Stimulated activated CD4-positive, alpha-beta T cell treated with anti-CD3 and anti-CD28 coated beads, Interleukin-12 subunit alpha, Interleukin-12 subunit beta, amount 100 ng/mL, for 4 hours (primary cell): Measurements from ENCODE around the gene INO80.
"Not testable (repeated sequence)": the region's sequence is repeated elsewhere in the genome, so short reads cannot be mapped to it uniquely, and the experiment has no call there.

Source experiments
- DNase-seq: peaks from one replicate; pipeline ENCODE4 v3.0.0-alpha.2; 2020

The INO80 gene, protein sequence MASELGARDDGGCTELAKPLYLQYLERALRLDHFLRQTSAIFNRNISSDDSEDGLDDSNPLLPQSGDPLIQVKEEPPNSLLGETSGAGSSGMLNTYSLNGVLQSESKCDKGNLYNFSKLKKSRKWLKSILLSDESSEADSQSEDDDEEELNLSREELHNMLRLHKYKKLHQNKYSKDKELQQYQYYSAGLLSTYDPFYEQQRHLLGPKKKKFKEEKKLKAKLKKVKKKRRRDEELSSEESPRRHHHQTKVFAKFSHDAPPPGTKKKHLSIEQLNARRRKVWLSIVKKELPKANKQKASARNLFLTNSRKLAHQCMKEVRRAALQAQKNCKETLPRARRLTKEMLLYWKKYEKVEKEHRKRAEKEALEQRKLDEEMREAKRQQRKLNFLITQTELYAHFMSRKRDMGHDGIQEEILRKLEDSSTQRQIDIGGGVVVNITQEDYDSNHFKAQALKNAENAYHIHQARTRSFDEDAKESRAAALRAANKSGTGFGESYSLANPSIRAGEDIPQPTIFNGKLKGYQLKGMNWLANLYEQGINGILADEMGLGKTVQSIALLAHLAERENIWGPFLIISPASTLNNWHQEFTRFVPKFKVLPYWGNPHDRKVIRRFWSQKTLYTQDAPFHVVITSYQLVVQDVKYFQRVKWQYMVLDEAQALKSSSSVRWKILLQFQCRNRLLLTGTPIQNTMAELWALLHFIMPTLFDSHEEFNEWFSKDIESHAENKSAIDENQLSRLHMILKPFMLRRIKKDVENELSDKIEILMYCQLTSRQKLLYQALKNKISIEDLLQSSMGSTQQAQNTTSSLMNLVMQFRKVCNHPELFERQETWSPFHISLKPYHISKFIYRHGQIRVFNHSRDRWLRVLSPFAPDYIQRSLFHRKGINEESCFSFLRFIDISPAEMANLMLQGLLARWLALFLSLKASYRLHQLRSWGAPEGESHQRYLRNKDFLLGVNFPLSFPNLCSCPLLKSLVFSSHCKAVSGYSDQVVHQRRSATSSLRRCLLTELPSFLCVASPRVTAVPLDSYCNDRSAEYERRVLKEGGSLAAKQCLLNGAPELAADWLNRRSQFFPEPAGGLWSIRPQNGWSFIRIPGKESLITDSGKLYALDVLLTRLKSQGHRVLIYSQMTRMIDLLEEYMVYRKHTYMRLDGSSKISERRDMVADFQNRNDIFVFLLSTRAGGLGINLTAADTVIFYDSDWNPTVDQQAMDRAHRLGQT (N-terminal part only)

GRCh38 chr15:41116116-41116961 is at the start of gene INO80:
TSS of gene INO80 (minus strand) at chr15:41116280. CDS start at chr15:41096310, 19,970 bp downstream.
- peak; percentile 96 for DNase-seq

- no peak for DNase-seq
These were observed 45.7 kb upstream of the INO80 start for GRCh38 chr15:41161736-41162135.

DNA sequence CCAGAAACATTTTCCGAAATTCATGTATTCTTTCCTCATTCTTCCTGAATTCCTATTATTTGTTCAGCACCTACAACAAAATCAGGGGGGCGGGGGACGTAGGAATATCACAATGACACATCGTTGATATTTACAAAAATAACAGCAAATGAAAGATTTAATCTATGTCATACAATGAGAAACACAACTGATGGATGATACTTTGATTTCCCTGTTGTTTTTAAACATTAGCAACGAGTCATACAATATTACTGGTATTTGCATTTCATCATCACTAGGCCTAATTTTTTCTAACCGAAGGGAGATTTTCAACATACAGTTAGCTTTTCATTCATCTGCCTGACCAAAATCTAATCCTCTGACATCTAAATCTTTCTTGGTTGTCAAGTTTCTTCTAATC is 45.3 kb upstream of the INO80 start:
- no peak for DNase-seq

- DNase-seq, result no peak
These were observed 44.7 kb upstream of the INO80 start for GRCh38 chr15:41160639-41161315.

- DNase-seq, result no peak
These were observed 38.3 kb upstream of the INO80 start for GRCh38 chr15:41154412-41154811.

DNA sequence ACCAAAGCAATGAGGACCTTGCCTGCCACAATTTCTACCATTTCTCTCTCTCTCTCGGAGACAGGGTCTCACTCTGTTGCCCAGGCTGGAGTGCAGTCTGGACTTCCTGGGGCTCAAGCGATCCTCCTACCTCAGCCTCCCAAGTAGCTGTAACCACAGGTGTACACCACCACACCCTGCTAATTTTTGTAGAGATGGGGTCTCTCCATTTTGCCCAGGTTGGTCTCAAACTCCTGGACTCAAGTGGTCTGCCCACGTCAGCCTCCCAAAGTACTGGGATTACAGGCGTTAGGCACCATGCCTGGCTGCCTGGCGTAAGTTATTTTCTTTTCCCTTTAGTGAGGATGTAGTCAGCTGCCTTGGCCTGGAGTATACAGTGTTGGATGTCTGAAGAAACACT is 37.7 kb upstream of the INO80 start:
- no peak for DNase-seq

- DNase-seq, result no peak
These were observed 35.4 kb upstream of the INO80 start for GRCh38 chr15:41151451-41152005.

DNA sequence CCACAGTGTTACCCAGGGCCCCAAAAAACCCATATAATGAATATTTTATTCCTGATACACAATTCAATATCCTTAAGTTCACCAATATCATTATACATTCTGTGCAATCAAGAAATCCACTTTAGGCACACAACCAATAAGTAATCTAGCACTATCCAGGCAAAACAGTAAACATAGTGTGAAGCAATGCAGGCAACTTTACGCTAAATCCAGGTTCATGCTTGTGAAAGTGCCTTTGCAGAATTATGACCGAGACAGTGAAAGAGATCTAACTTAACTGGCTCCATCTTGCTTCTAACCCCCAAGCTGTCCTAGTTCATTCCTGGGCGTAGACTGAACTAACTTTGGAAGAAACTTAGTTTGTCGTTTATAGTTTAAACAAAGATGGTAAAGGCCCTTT is 34.2 kb upstream of the INO80 start:
- no peak for DNase-seq

- no peak for DNase-seq
These were observed 32.0 kb upstream of the INO80 start for GRCh38 chr15:41148065-41148464.

- DNase-seq, result no peak
These were observed 23.5 kb upstream of the INO80 start for GRCh38 chr15:41139619-41140018.

GRCh38 chr15:41139112-41139511 is 23.0 kb upstream of the INO80 start:
- not testable (repeated sequence) for DNase-seq

DNA sequence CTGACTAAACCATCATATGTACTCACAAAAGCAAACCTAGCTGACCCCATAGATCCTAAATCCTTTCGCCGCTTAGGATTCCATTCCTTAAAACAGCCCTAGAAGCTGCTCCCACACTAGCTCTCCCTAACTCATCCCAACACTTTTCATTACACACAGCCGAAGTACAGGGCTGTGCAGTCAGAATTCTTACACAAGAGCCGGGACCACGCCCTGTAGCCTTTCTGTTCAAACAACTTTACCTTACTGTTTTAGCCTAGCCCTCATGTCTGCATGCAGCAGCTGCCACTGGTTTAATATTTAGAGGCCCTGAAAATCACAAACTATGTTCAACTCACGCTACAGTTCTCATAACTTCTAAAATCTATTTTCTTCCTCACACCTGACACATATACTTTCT is 19.5 kb upstream of the INO80 start:
- DNase-seq, result not testable (repeated sequence)

DNA sequence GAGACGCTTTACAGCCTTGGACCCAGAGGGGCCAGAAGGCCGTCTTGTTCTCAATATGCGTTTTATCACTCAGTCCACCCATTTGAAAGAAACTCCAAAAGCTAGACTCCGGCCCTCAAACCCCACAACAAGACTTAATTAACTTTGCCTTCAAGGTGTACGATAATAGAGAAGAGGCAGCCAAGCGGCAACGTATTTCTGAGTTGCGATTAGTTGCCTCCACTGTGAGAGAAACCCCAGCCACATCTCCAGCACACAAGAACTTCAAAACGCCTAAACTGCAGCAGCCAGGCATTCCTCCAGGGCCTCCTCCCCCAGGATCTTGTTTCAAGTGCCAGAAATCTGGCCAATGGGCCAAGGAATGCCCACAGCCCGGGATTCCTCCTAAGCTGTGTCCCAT is 17.4 kb upstream of the INO80 start:
- DNase-seq, result no peak

DNA sequence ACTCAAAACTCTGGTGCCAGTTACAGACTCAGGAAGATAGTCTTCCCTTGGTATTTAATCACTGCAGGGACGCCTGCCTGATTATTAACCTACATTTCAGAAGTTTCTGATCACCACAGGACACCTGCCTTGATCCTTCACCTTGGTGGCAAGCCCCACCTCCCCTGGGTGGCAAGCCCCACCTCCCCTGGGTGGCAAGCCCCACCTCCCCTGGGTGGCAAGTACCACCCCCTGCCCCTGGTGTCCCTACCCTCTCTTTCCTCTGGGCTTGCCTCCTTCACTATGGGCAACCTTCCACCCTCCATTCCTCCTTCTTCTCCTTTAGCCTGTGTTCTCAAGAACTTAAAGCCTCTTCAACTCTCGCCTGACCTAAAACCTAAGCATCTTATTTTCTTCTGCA is 16.0 kb upstream of the INO80 start:
- not testable (repeated sequence) for DNase-seq

DNA sequence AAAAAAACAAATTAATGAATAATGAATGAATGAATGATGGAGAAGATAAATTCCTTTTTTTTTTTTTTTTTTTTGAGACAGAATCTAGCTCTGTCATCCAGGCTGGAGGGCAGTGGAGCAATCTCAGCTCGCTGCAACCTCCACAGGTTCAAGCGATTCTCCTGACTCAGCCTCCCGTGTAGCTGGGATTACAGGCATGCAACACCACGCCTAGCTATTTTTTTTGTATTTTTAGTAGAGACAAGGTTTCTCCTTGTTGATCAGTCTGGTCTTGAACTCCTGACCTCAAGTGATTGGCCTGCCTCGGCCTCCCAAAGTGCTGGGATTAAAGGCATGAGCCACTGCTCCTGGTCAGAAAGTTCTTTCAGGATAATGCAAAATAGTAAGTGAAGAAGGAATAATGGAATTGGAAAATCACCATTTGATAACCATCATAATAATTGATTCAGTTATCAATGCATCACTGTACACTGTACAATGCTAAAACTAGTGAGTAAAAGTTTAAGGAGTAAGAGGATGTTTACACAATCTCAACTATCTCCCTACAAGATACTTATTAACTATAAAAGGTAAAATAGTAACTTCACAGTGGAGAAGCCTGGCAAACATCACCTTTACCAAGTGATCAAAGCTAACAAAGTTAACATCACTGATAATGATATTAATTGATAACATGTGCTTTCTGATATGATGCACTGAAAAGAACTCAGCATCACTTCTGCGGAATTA is 12.3 kb upstream of the INO80 start:
- no peak for DNase-seq

- DNase-seq, result no peak
These were observed 10.0 kb upstream of the INO80 start for GRCh38 chr15:41125931-41126642.

DNA sequence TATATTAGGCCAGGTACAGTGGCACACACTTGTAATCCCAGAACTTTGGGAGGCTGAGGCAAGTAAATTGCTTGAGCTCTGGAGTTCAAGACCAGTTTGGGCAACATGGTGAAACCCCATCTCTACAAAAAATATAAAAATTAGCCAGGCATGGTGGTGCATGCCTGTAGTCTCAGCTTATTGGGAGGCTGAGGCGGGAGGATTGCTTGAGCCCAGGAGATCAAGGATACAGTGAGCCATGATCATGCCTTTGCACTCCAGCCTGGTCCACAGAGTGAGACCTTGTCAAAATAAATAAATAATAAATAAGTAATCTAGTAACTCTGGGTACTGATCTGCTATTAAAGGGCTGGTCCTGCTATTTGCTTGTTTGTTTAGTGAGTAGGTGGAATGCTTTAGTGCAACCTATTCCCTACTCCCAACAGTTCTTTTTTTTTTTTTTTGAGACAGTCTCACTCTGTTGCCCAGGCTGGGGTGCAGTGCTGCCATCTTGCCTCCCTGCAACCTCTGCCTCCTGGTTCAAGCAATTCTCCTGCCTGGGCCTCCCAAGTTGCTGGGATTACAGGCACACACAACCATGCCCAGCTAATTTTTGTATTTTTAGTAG is 9.1 kb upstream of the INO80 start:
- DNase-seq, result no peak

DNA sequence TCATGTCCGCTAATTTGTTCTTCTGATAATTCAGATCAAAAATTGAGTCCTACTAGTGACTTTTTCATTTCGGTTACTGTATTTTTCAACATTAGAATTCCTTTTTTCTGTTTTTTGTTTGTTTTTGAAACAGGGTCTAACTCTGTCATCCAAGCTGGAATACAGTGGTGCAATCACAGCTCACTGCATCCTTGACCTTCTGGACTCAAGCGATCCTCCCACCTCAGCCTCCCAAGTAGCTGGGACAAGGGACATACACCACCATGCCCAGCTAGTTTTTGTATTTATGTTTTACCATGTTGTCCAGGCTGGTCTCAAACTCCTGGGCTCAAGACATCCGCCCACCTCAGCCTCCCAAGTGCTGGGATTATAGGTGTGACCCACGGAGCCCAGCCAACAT is 8.0 kb upstream of the INO80 start:
- DNase-seq, result no peak

GRCh38 chr15:41122849-41123248 is 6.8 kb upstream of the INO80 start:
- no peak for DNase-seq

GRCh38 chr15:41121951-41122350 is 5.9 kb upstream of the INO80 start:
- no peak for DNase-seq
